Dermis microvascular lymphatic vessel endothelial cell (primary cell): Measurements from ENCODE around the gene CYP4F3. TPM values are rescaled to one million over a fixed set of nuclear protein-coding genes. Genes with fewer than 3 reads are reported as not detected.
"Not testable (repeated sequence)": the region's sequence is repeated elsewhere in the genome, so short reads cannot be mapped to it uniquely, and the experiment has no call there.

Source experiments
- DNase-seq, 2 donors: peaks; one replicate each; pipeline versions ENCODE4 v3.0.0 to v3.0.0-alpha.2; 2010; ENCODE audit warnings: low read depth in 2 of 2
- total RNA-seq: library from RNA; depleted of rRNA; stranded (reverse); fragments of >200 nt; gene quantifications from 2 replicates; pipeline ENCODE4 v1.2.1, GENCODE V29; 2014

Gene CYP4F3
- total RNA-seq, 1 donor from 2014 or later, result not detected

GRCh38 chr19:15669891-15670290 is 29.2 kb downstream of the CYP4F3 start:
- no peak for DNase-seq

- no peak for DNase-seq
Measured at GRCh38 chr19:15671237-15671821, 30.6 kb downstream of the CYP4F3 start.

- DNase-seq, result no peak
Measured at GRCh38 chr19:15671891-15672579, 31.3 kb downstream of the CYP4F3 start.

- no peak for DNase-seq
Measured at GRCh38 chr19:15672580-15673175, 32.0 kb downstream of the CYP4F3 start, which contains the start of gene CYP4F12. Gene CYP4F12, plus strand, starts transcription at chr19:15673087. Its CDS starts 443 bp downstream, at chr19:15673530.

- DNase-seq, result no peak
Measured at GRCh38 chr19:15673176-15673654, 32.5 kb downstream of the CYP4F3 start.

GRCh38 chr19:15675560-15675959 is 34.9 kb downstream of the CYP4F3 start:
- DNase-seq, result no peak

- DNase-seq, result no peak
Measured at GRCh38 chr19:15679089-15679488, 38.4 kb downstream of the CYP4F3 start.

GRCh38 chr19:15679865-15680264 is 39.2 kb downstream of the CYP4F3 start:
- DNase-seq, result not testable (repeated sequence)

- no peak for DNase-seq
Measured at GRCh38 chr19:15680478-15681322, 40.0 kb downstream of the CYP4F3 start.

GRCh38 chr19:15683411-15683810 is 42.7 kb downstream of the CYP4F3 start:
- no peak for DNase-seq

GRCh38 chr19:15684828-15685227 is 44.1 kb downstream of the CYP4F3 start:
- no peak for DNase-seq

GRCh38 chr19:15696654-15697194 is 56.0 kb downstream of the CYP4F3 start:
- no peak for DNase-seq

GRCh38 chr19:15701757-15702533 is 61.2 kb downstream of the CYP4F3 start:
- DNase-seq, result no peak

- DNase-seq, result peak; percentile 85 to 88
Measured at GRCh38 chr19:15702534-15702930, 61.8 kb downstream of the CYP4F3 start.

Other genes starting within 250 kb of the CYP4F3 start
- gene AKAP8L, start 221.9 kb upstream of the CYP4F3 start, total RNA-seq, result 33.0 and 41.5 TPM in 2 replicates
- 4.4 and 9.2 TPM in 2 replicates for gene WIZ, start 190.9 kb upstream of the CYP4F3 start, total RNA-seq
- 14.4 and 14.8 TPM in 2 replicates for gene RASAL3, start 176.4 kb upstream of the CYP4F3 start, total RNA-seq
- gene PGLYRP2, start 161.4 kb upstream of the CYP4F3 start, total RNA-seq, result not detected in 2 replicates
- gene CYP4F22, start 132.4 kb upstream of the CYP4F3 start, total RNA-seq, result not detected in 2 replicates
- not detected in 2 replicates for gene CYP4F8, start 25.7 kb upstream of the CYP4F3 start, total RNA-seq
- gene CYP4F12, start 32.2 kb downstream of the CYP4F3 start, total RNA-seq, result not detected in 2 replicates
- not detected in 2 replicates for gene OR10H2, start 87.1 kb downstream of the CYP4F3 start, total RNA-seq
- gene OR10H3, start 97.1 kb downstream of the CYP4F3 start, total RNA-seq, result not detected in 2 replicates
- not detected in 2 replicates for gene OR10H5, start 146.8 kb downstream of the CYP4F3 start, total RNA-seq
- not detected in 2 replicates for gene OR10H1, start 174.8 kb downstream of the CYP4F3 start, total RNA-seq